ENCODE results near the gene MVD.

- TF ChIP-seq HNRNPH1 (optimal IDR thresholded peaks at IDR 0.05; ENCODE audit: low read depth, low read length), result no peak
- no peak for TF ChIP-seq NR3C1 (CRISPR knock-in tag; IDR thresholded peaks at IDR 0.05)
- no peak for TF ChIP-seq CTCF (CRISPR knock-in tag; IDR thresholded peaks at IDR 0.05)
- TF ChIP-seq IKZF1 (IDR thresholded peaks at IDR 0.05), result no peak
- TF ChIP-seq ZBTB1 (CRISPR knock-in tag; IDR thresholded peaks at IDR 0.05; ENCODE audit: borderline replicate concordance), result no peak
- TF ChIP-seq SMC3 (IDR thresholded peaks at IDR 0.05; ENCODE audit: low read length), result no peak
- no peak for TF ChIP-seq TSC22D2 (CRISPR knock-in tag; IDR thresholded peaks at IDR 0.05; ENCODE audit: borderline replicate concordance)
- no peak for TF ChIP-seq ZSCAN30 (CRISPR knock-in tag; IDR thresholded peaks at IDR 0.05)
- no peak for TF ChIP-seq EP300 (IDR thresholded peaks at IDR 0.05; ENCODE audit: low read depth in 2 of 2, low read length in 2 of 2)
- TF ChIP-seq EP300 (CRISPR knock-in tag; IDR thresholded peaks at IDR 0.05; ENCODE audit: borderline replicate concordance), result no peak
- no peak for TF ChIP-seq TRIM24 (CRISPR knock-in tag; IDR thresholded peaks at IDR 0.05)
- no peak for TF ChIP-seq E2F1 (CRISPR knock-in tag; IDR thresholded peaks at IDR 0.05)
- TF ChIP-seq HIC2 (CRISPR knock-in tag; IDR thresholded peaks at IDR 0.05; ENCODE audit: low read depth), result no peak
Observed at GRCh38 chr16:88653101-88653500, 9.8 kb downstream of the MVD start.

Data from HepG2 (cell line).